ENCODE measurements around the gene PRLH. TPM values are rescaled to one million over a fixed set of nuclear protein-coding genes. Genes with fewer than 3 reads are reported as not detected.

PRLH gene
- total and polyA plus RNA-seq, 2 donors (not counting 3 experiments of a cell fraction or from before 2014, with no cell fraction given): not detected

DNA sequence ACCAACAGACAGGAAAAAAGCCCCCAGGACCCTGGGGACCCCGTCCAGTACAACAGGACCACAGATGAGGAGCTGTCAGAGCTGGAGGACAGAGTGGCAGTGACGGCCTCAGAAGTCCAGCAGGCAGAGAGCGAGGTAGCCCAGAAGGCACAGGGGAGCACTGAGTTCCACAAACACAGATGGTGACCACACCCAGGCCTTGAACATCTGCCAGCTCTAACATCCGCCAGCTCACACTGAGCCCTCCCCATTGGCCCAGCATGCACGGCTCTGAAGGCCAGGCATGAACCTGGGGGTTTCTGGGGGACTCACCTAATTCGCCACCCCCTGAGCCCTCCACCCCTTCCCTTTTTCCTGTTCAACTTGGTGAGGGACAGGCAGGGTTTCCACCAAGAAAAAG is 25.6 kb upstream of the PRLH start:
- CTCF ChIA-PET: interaction anchor here (1.7 to 3.4 kb wide), 2 partner anchors 28 to 31 kb away, joined by 8 to 15 read pairs; no protein-coding TSS in a partner anchor
- dilution Hi-C loops (cut with MboI; ENCODE audit: extremely low pct_ligation_motif_present, low sequenced_read_pairs): no loop called here
- Histone ChIP-seq H3K4me3 (replicated peaks in 1 of 3; ENCODE audit: insufficient read depth in 1 of 3, low read depth in 1 of 3, low read length in 3 of 3) (no peak overlapping the region), H4K20me1 (replicated peaks; ENCODE audit: control insufficient read depth, extremely low read depth, insufficient read depth, low read length) (no peaks in the 10 kb centered on the region), H2AFZ (ENCODE audit: low read depth, low read length) (no peak overlapping the region), H3K9ac (replicated peaks; ENCODE audit: extremely low read depth, insufficient read depth, low read length) (no peak overlapping the region), H3K36me3 (ENCODE audit: control insufficient read depth in 2 of 2, extremely low read depth in 1 of 2, insufficient read depth in 2 of 2, low read length in 2 of 2) (no peaks in the 10 kb centered on the region), H3K4me2 (ENCODE audit: insufficient read depth, low read length) (no peak overlapping the region), H3K79me2 (ENCODE audit: control insufficient read depth, insufficient read depth, low read length) (no peaks in the 10 kb centered on the region), H3K27ac (ENCODE audit: insufficient read depth, low read depth, low read length) (no peak overlapping the region), H3K9me1 (replicated peaks; ENCODE audit: control insufficient read depth, extremely low read depth, insufficient read depth, low read length) (no peaks in the 10 kb centered on the region), H3K9me3 (replicated peaks; ENCODE audit: control insufficient read depth, insufficient read depth, low read length) (no peaks in the 10 kb centered on the region), H3K27me3 (ENCODE audit: control insufficient read depth in 2 of 2, insufficient read depth in 2 of 2, low read length in 2 of 2) (no peaks in the 10 kb centered on the region), H3K4me1 (ENCODE audit: control insufficient read depth, extremely low read depth, insufficient read depth, low read length) (no peaks in the 10 kb centered on the region)
- TF ChIP-seq, protein P1, sequence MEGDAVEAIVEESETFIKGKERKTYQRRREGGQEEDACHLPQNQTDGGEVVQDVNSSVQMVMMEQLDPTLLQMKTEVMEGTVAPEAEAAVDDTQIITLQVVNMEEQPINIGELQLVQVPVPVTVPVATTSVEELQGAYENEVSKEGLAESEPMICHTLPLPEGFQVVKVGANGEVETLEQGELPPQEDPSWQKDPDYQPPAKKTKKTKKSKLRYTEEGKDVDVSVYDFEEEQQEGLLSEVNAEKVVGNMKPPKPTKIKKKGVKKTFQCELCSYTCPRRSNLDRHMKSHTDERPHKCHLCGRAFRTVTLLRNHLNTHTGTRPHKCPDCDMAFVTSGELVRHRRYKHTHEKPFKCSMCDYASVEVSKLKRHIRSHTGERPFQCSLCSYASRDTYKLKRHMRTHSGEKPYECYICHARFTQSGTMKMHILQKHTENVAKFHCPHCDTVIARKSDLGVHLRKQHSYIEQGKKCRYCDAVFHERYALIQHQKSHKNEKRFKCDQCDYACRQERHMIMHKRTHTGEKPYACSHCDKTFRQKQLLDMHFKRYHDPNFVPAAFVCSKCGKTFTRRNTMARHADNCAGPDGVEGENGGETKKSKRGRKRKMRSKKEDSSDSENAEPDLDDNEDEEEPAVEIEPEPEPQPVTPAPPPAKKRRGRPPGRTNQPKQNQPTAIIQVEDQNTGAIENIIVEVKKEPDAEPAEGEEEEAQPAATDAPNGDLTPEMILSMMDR (IDR thresholded peaks at IDR 0.05; ENCODE audit: extremely low read depth in 1 of 2, insufficient read depth in 1 of 2, low read depth in 1 of 2, low read length in 2 of 2): no peak
- no peak for TF ChIP-seq JUN (IDR thresholded peaks at IDR 0.05; ENCODE audit: borderline replicate concordance, insufficient read depth, insufficient read length, low read depth)
- TF ChIP-seq, protein P2, sequence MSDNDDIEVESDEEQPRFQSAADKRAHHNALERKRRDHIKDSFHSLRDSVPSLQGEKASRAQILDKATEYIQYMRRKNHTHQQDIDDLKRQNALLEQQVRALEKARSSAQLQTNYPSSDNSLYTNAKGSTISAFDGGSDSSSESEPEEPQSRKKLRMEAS (IDR thresholded peaks at IDR 0.05; ENCODE audit: insufficient read depth, insufficient read length): no peak
- TF ChIP-seq GATA2 (IDR thresholded peaks at IDR 0.05; ENCODE audit: insufficient read depth, insufficient read length, low read depth, low read length): no peak
- TF ChIP-seq FOS (IDR thresholded peaks at IDR 0.05; ENCODE audit: borderline replicate concordance, insufficient read depth, low read length): no peak
- no peak for TF ChIP-seq POLR2A (IDR thresholded peaks at IDR 0.05; ENCODE audit: low read depth, low read length)
- TF ChIP-seq MYC (IDR thresholded peaks at IDR 0.05; ENCODE audit: low read depth, low read length): no peak
- no peak for TF ChIP-seq POLR2AphosphoS5 (IDR thresholded peaks at IDR 0.05; ENCODE audit: insufficient read depth, low read depth, low read length)
- TF ChIP-seq EZH2 (IDR thresholded peaks at IDR 0.05; ENCODE audit: borderline replicate concordance, low read depth, low read length, severe bottlenecking): no peak
- BruUV-seq (replicated peaks): no TSS peak
- DNase-seq (ENCODE audit: low read depth, low spot score) (no peak), FAIRE-seq (no peak)
- intact Hi-C loops (cut with micrococcal nuclease): no loop called here
- POLR2A ChIA-PET: no interaction called here

Measured in endothelial cell of umbilical vein (primary cell).